MM.1S (cell line): Measurements from ENCODE around the gene SPECC1.
A peak's percentile ranks its signal among the peaks of the same experiment; 100 is the strongest.

Experiments used
- DNase-seq: peaks from one replicate; pipeline ENCODE4 v3.0.0-alpha.2; 2015
- H2AFZ ChIP-seq: fragments of 300-600 bp; sonication (generic); 2 replicates; pipeline ENCODE4 v1.6.0; 2016; ENCODE audit warnings: antibody characterized with exemption, low read length
- H3F3A ChIP-seq: fragments of 300-600 bp; sonication (generic); 2 replicates; pipeline ENCODE4 v1.6.1; 2016; ENCODE audit warnings: mild to moderate bottlenecking, antibody characterized with exemption, low read length, moderate library complexity, mixed read lengths; ENCODE audit not compliant: insufficient read depth
- H3K27ac ChIP-seq: fragments of 300-600 bp; sonication (generic); 2 replicates; pipeline ENCODE4 v1.5.1; 2016; ENCODE audit warnings: mild to moderate bottlenecking, low read length
- H3K27me3 ChIP-seq: fragments of 300-600 bp; sonication (generic); replicated peaks from 2 replicates; pipeline ENCODE4 v1.6.0; 2016; ENCODE audit warnings: low read length; ENCODE audit not compliant: insufficient read depth
- H3K36me3 ChIP-seq: fragments of 300-600 bp; sonication (generic); replicated peaks from 2 replicates; pipeline ENCODE4 v1.6.1; 2016; ENCODE audit warnings: mild to moderate bottlenecking, low read length, mixed read lengths; ENCODE audit not compliant: insufficient read depth
- H3K4me1 ChIP-seq: fragments of 300-600 bp; sonication (generic); 2 replicates; pipeline ENCODE4 v1.6.1; 2016; ENCODE audit warnings: low read length, mixed read lengths
- H3K4me2 ChIP-seq: fragments of 300-600 bp; sonication (generic); 2 replicates; pipeline ENCODE4 v1.6.0; 2016; ENCODE audit warnings: low read depth, low read length
- H3K4me3 ChIP-seq: fragments of 300-600 bp; sonication (generic); 2 replicates; pipeline ENCODE4 v1.5.1; 2016; ENCODE audit warnings: low read length, mixed read lengths
- H3K79me2 ChIP-seq: fragments of 300-600 bp; sonication (generic); 2 replicates; pipeline ENCODE4 v1.6.1; 2016; ENCODE audit warnings: mixed run types, low read length, mixed read lengths
- H3K9ac ChIP-seq: fragments of 300-600 bp; sonication (generic); 2 replicates; pipeline ENCODE4 v1.6.1; 2016; ENCODE audit warnings: low read length, mixed read lengths
- H3K9me2 ChIP-seq: fragments of 300-600 bp; sonication (generic); replicated peaks from 2 replicates; pipeline ENCODE4 v1.6.1; 2016; ENCODE audit warnings: mild to moderate bottlenecking, low read length, mixed read lengths; ENCODE audit not compliant: insufficient read depth
- H3K9me3 ChIP-seq: fragments of 300-600 bp; sonication (generic); replicated peaks from 2 replicates; pipeline ENCODE4 v1.6.1; 2016; ENCODE audit warnings: mild to moderate bottlenecking, low read length, mixed read lengths; ENCODE audit not compliant: insufficient read depth
- H4K20me1 ChIP-seq: fragments of 300-600 bp; sonication (generic); 2 replicates; pipeline ENCODE4 v1.6.1; 2016; ENCODE audit warnings: mild to moderate bottlenecking, low read length, moderate library complexity, mixed read lengths; ENCODE audit not compliant: insufficient read depth
- CTCF ChIP-seq: fragments of 300-600 bp; sonication (generic); IDR thresholded peaks from 2 replicates; pipeline ENCODE4 v1.5.1; 2016; ENCODE audit warnings: antibody characterized with exemption, low read length, mixed read lengths
- EZH2 ChIP-seq: fragments of 300-600 bp; sonication (generic); optimal IDR thresholded peaks from 2 replicates; pipeline ENCODE3; 2017; ENCODE audit warnings: low read depth, mild to moderate bottlenecking, antibody characterized with exemption, low read length, mixed read lengths
- EZH2phosphoT487 ChIP-seq: fragments of 300-600 bp; sonication (generic); IDR thresholded peaks from 2 replicates; pipeline ENCODE4 v1.6.1; 2018; ENCODE audit warnings: antibody characterized with exemption, low read length

Gene SPECC1

DNA sequence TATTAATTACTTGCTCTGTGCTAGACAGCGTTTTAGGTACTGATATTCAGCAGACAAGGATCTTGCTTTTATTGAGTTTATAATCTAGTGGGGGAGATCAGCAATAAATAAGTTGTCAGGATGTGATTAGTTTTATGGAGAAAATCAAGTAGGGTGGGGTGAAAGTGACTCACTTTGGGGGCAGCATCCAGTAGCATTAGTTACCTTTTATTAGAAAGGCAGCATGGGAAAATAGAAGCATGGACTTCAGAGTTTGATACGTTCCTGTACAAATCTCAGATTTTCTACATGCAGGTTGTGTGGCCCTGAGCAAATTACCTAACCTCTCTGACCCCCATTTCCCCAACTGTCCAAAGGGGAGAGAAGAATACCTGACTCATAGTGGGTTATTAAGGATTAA is 42.5 kb downstream of the SPECC1 start:
- Histone ChIP-seq H3K27me3 (no peaks in the 10 kb centered on the region), H4K20me1 (no peaks in the 10 kb centered on the region), H3K9ac (no peak overlapping the region), H3K27ac (no peak overlapping the region), H3K9me3 (no peaks in the 10 kb centered on the region), H3K4me1 (no peaks in the 10 kb centered on the region), H3K4me2 (no peak overlapping the region), H3F3A (no peaks in the 10 kb centered on the region), H2AFZ (no peak overlapping the region), H3K36me3 (no peaks in the 10 kb centered on the region), H3K4me3 (no peak overlapping the region), H3K9me2 (no peaks in the 10 kb centered on the region), H3K79me2 (0 out of 2 replicates have a peak, but pooled peaks cover under 1% of the 10 kb centered on the region)
- no peak for DNase-seq
- no peak for TF ChIP-seq EZH2
- no peak for TF ChIP-seq EZH2phosphoT487
- TF ChIP-seq CTCF = no peak

- H3K9me2 ChIP-seq = no peaks in the 10 kb centered on the region
- no peak overlapping the region for H2AFZ ChIP-seq
- no peak overlapping the region for H3K9ac ChIP-seq
- no peak overlapping the region for H3K4me3 ChIP-seq
- H3K4me1 ChIP-seq = no peaks in the 10 kb centered on the region
- H3K27ac ChIP-seq = no peak overlapping the region
- H3K9me3 ChIP-seq = no peaks in the 10 kb centered on the region
- H3K27me3 ChIP-seq = no peaks in the 10 kb centered on the region
- no peak for TF ChIP-seq CTCF
- TF ChIP-seq EZH2 = no peak
- TF ChIP-seq EZH2phosphoT487 = no peak
- DNase-seq = no peak
- no peaks in the 10 kb centered on the region for H4K20me1 ChIP-seq
- no peaks in the 10 kb centered on the region for H3F3A ChIP-seq
- no peak overlapping the region for H3K4me2 ChIP-seq
- H3K36me3 ChIP-seq = no peaks in the 10 kb centered on the region
- H3K79me2 ChIP-seq = no peaks in the 10 kb centered on the region
Observed at GRCh38 chr17:20053361-20053964, 44.3 kb downstream of the SPECC1 start.

GRCh38 chr17:20059728-20060188 is 50.6 kb downstream of the SPECC1 start:
- peak overlapping the region; percentile 30; the same call in 1 of the 2 replicates for H3K9ac ChIP-seq
- peaks cover 39% of the 10 kb centered on the region for H3K4me1 ChIP-seq
- no peaks in the 10 kb centered on the region for H4K20me1 ChIP-seq
- H3K27ac ChIP-seq = peak overlapping the region; percentile 84
- H2AFZ ChIP-seq = 0 out of 2 replicates have a peak overlapping the region, but pooled peaks have one; percentile 7
- no peaks in the 10 kb centered on the region for H3K27me3 ChIP-seq
- H3K9me3 ChIP-seq = no peaks in the 10 kb centered on the region
- H3K4me3 ChIP-seq = no peak overlapping the region
- DNase-seq = peak; percentile 84
- peak overlapping the region; percentile 26; the same call in 1 of the 2 replicates for H3K4me2 ChIP-seq
- TF ChIP-seq EZH2phosphoT487 (no peak), EZH2 (no peak), CTCF (no peak)
- H3K36me3 ChIP-seq = no peaks in the 10 kb centered on the region
- peaks cover 30% of the 10 kb centered on the region for H3F3A ChIP-seq
- H3K9me2 ChIP-seq = no peaks in the 10 kb centered on the region
- H3K79me2 ChIP-seq = no peaks in the 10 kb centered on the region
